ENCODE measurements around the gene BAX.
A peak's percentile ranks its signal among the peaks of the same experiment; 100 is the strongest.

BAX gene

DNA sequence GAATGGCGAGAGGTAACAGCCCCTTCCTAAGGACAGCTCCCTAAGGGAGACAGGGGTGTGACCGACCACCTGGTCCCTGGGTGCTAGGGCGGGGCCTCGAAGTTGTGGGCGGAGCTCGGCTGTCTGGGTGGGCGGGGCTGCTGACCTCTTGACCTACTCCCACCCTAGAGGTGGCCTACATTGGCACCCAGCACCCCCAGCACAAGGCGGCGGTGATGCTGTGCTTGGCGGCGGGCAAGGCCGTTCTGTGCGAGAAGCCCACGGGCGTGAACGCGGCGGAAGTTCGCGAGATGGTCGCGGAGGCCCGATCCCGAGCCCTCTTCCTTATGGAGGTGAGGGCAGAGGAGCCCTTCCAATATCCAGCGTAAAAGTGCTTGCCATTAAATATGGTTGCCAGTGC, 18.8 kb upstream of the BAX start:
- no peaks in the 10 kb centered on the region; the same call in 1 of the 2 replicates for H3K9me3 ChIP-seq (ENCODE audit: insufficient read depth, low read depth, low read length)
- H3K4me3 ChIP-seq (ENCODE audit: low read length) = no peak overlapping the region
- peaks cover 39% of the 10 kb centered on the region for H3K27me3 ChIP-seq (ENCODE audit: insufficient read depth, low read length)
- H3K4me1 ChIP-seq (ENCODE audit: insufficient read depth, low read length) = peaks cover 4% of the 10 kb centered on the region; the same call in 1 of the 2 replicates
- no peak overlapping the region for H3K9ac ChIP-seq (ENCODE audit: low read depth, low read length)
- H3K27ac ChIP-seq (ENCODE audit: low read length) = no peak overlapping the region
- no peaks in the 10 kb centered on the region for H3K36me3 ChIP-seq (ENCODE audit: insufficient read depth, low read depth, low read length)

DNA sequence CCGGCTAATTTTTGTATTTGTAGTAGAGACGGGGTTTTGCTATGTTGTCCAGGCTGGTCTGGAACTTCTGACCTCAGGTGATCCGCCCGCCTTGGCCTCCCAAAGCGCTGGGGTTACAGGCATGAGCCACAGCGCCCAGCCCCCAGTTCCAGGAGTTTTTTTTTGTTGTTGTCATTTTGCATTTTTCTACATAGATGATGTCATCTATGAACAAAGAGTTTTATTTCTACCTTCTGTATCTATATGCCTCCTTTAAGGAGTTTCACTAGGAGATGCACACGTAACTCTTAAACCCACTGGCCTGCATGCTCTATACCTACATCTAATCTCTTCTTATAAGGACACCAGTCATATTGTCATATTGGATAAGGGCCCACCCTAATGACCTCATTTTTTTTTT, 16.4 kb upstream of the BAX start:
- Histone ChIP-seq H3K27me3 (ENCODE audit: insufficient read depth, low read length) (peaks cover 17% of the 10 kb centered on the region), H3K27ac (ENCODE audit: low read length) (no peak overlapping the region), H3K9me3 (ENCODE audit: insufficient read depth, low read depth, low read length) (no peaks in the 10 kb centered on the region; the same call in 1 of the 2 replicates), H3K36me3 (ENCODE audit: insufficient read depth, low read depth, low read length) (no peaks in the 10 kb centered on the region), H3K4me3 (ENCODE audit: low read length) (no peak overlapping the region), H3K9ac (ENCODE audit: low read depth, low read length) (no peak overlapping the region), H3K4me1 (ENCODE audit: insufficient read depth, low read length) (no peaks in the 10 kb centered on the region; the same call in 1 of the 2 replicates)

DNA sequence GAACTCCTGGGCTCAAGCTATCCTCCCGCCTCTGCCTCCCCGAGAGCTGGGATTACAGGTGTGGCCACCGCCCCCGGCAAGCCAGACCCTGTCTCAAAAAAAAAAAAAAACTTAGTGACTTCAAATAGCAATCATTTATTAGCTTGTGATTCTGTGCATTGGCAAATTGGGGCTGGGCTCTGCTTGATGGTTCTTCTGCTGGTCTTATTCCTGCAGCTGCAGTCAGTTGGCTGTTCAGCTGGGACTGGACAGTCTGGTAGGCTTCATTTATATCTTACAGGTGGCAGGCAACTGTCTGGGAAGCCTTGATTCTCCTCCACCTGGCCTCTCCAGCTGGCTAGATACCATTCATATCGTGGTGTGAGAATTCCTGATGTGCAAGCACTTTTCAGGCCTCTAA, 13.8 kb upstream of the BAX start:
- Histone ChIP-seq H3K27me3 (ENCODE audit: insufficient read depth, low read length) (no peaks in the 10 kb centered on the region), H3K4me1 (ENCODE audit: insufficient read depth, low read length) (no peaks in the 10 kb centered on the region), H3K9ac (ENCODE audit: low read depth, low read length) (no peak overlapping the region), H3K4me3 (ENCODE audit: low read length) (no peak overlapping the region), H3K36me3 (ENCODE audit: insufficient read depth, low read depth, low read length) (no peaks in the 10 kb centered on the region), H3K27ac (ENCODE audit: low read length) (no peak overlapping the region), H3K9me3 (ENCODE audit: insufficient read depth, low read depth, low read length) (no peaks in the 10 kb centered on the region; the same call in 1 of the 2 replicates)

DNA sequence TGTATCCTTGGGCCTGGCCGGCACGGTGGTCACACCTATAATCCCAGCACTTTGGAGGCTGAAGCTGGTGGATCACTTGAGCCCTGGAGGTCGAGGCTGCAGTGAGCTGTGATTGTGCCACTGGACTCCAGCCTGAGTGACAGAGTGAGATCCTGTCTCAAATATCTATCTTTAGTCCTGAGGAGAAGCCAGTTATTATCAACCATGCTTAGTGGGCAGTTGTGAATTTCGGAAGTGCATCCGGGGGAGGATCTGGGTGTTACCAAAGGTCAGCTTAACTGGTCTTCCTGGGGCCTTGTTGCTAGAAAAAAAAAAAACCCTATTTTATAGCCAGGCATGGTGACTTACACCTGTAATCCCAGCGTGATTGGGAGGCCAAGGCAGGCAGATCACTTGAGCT, 11.6 kb upstream of the BAX start:
- Histone ChIP-seq H3K9ac (ENCODE audit: low read depth, low read length) (no peak overlapping the region), H3K9me3 (ENCODE audit: insufficient read depth, low read depth, low read length) (no peaks in the 10 kb centered on the region; the same call in 1 of the 2 replicates), H3K4me1 (ENCODE audit: insufficient read depth, low read length) (no peaks in the 10 kb centered on the region), H3K27me3 (ENCODE audit: insufficient read depth, low read length) (no peaks in the 10 kb centered on the region), H3K27ac (ENCODE audit: low read length) (no peak overlapping the region), H3K36me3 (ENCODE audit: insufficient read depth, low read depth, low read length) (no peaks in the 10 kb centered on the region), H3K4me3 (ENCODE audit: low read length) (no peak overlapping the region)

DNA sequence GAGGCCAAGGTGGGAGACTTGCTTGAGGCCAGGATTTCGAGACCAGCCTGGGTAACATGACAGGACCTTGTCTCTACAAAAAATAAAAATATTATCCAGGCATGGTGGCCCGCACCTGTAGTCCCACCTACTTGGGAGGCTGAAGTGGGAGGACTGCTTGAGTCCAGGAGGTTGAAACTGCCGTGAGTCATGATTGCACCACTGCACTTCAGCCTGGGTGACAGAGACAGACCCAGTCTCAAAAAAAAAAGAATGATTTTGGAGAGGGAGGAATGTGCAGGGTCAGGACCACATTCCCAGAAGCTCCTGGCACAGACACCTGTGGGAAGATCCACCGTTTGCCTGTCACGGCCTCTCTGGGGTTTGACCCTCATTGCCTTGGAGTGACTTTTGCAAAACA, 9.3 kb upstream of the BAX start:
- Histone ChIP-seq H3K27ac (ENCODE audit: low read length) (no peak overlapping the region), H3K36me3 (ENCODE audit: insufficient read depth, low read depth, low read length) (no peaks in the 10 kb centered on the region), H3K4me3 (ENCODE audit: low read length) (no peak overlapping the region), H3K4me1 (ENCODE audit: insufficient read depth, low read length) (no peaks in the 10 kb centered on the region), H3K27me3 (ENCODE audit: insufficient read depth, low read length) (no peaks in the 10 kb centered on the region), H3K9me3 (ENCODE audit: insufficient read depth, low read depth, low read length) (no peaks in the 10 kb centered on the region; the same call in 1 of the 2 replicates), H3K9ac (ENCODE audit: low read depth, low read length) (no peak overlapping the region)

DNA sequence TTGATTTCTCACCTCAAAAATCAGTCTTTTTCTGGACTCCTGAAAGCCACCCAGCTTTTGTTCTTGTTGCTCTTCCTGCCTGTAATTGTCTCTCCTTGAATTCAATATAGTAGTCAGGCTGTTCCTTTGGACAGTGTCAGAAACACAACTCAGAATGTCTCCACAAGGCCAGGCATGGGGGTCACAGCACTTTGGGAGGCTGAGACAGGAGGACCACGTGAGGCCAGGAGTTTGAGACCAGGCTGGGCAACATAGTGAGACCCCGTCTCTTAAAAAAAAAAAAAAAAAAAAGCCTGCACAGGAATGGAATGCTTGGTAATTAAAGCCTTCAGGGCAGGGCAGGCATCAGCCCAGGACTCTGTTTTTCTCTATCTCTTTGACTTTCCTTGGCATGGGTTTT, 8.9 kb upstream of the BAX start:
- Histone ChIP-seq H3K27ac (ENCODE audit: low read length) (no peak overlapping the region), H3K9ac (ENCODE audit: low read depth, low read length) (no peak overlapping the region), H3K9me3 (ENCODE audit: insufficient read depth, low read depth, low read length) (no peaks in the 10 kb centered on the region; the same call in 1 of the 2 replicates), H3K27me3 (ENCODE audit: insufficient read depth, low read length) (no peaks in the 10 kb centered on the region), H3K4me3 (ENCODE audit: low read length) (no peak overlapping the region), H3K36me3 (ENCODE audit: insufficient read depth, low read depth, low read length) (no peaks in the 10 kb centered on the region), H3K4me1 (ENCODE audit: insufficient read depth, low read length) (no peaks in the 10 kb centered on the region)

DNA sequence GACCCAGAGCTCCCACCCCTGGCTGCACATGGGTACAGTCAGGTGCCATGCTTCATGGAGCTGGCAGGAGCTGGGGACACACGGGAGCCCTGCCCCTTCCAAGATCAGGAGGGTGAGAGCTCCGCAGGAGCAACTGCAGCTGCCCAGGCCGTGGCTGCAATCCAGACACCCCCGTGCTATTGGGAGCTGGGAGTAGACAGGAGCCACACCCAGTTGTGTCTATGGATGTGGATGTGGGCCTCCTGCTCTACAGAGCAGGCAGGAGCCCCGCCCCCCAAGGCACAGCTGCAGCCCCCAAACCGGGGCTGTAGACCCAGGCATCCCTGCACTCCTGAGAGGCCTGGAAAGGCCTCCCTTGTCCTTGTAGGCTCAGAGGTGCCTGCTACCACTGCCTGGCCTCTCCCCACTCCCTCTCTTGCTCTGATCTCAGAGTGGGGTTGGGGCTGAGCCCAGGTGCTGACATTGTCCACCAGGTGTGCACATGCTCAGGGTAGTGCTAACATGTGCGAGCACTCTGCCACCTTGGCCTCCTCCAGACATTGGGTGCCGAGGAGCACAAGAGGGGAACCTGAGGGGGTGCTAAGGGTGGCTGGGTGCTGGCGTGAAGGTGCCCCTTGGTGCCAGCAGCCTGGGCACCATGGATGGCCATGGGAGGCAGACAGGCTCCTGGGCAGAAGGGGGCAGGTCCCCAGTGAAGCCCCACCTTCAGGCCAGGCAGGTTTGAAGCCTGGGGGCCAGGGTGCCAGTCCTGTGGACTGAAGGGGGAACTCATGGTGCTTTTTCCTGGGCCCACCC, 8.0 kb upstream of the BAX start:
- Histone ChIP-seq H3K4me1 (ENCODE audit: insufficient read depth, low read length) (no peaks in the 10 kb centered on the region), H3K9ac (ENCODE audit: low read depth, low read length) (no peak overlapping the region), H3K4me3 (ENCODE audit: low read length) (no peak overlapping the region), H3K27me3 (ENCODE audit: insufficient read depth, low read length) (no peaks in the 10 kb centered on the region), H3K36me3 (ENCODE audit: insufficient read depth, low read depth, low read length) (no peaks in the 10 kb centered on the region), H3K9me3 (ENCODE audit: insufficient read depth, low read depth, low read length) (no peaks in the 10 kb centered on the region), H3K27ac (ENCODE audit: low read length) (no peak overlapping the region)

DNA sequence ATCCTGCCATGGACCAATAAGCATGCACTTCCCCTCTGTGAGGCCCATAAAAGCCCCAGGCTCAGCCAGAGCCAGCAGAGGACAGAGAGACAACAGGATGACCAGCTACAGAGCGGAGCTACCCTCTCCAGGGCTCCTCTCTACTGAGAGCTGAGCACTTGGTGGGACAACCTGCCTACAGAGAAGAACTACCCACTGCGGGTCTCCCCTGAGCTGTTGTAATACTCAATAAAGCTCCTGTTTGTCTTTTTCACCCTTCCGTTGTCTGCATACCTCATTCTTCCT, 7.5 kb upstream of the BAX start:
- no peak overlapping the region for H3K9ac ChIP-seq (ENCODE audit: low read depth, low read length)
- no peaks in the 10 kb centered on the region for H3K9me3 ChIP-seq (ENCODE audit: insufficient read depth, low read depth, low read length)
- H3K4me3 ChIP-seq (ENCODE audit: low read length) = no peak overlapping the region
- no peak overlapping the region for H3K27ac ChIP-seq (ENCODE audit: low read length)
- H3K27me3 ChIP-seq (ENCODE audit: insufficient read depth, low read length) = no peaks in the 10 kb centered on the region
- H3K36me3 ChIP-seq (ENCODE audit: insufficient read depth, low read depth, low read length) = no peaks in the 10 kb centered on the region
- H3K4me1 ChIP-seq (ENCODE audit: insufficient read depth, low read length) = no peaks in the 10 kb centered on the region

DNA sequence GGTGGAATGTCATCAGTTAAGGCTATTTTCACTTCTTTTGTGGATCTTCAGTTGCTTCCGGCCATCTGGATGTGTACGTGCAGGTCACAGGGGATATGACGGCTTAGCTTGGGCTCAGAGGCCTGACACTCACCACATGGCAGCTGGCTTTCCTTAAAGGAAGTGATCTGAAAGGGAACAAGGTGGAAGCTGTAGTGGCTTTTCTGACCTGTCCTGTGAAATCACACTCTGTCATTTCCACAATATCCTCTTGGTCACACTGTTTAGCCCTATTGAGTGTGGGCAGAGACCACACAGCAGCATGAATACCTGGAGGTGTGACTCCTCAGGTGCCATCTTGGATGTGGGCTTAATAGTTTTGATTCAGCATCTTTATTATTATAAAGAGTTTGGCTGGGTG, 4.5 kb upstream of the BAX start:
- H3K4me1 ChIP-seq (ENCODE audit: insufficient read depth, low read length) = no peaks in the 10 kb centered on the region
- H3K36me3 ChIP-seq (ENCODE audit: insufficient read depth, low read depth, low read length) = no peaks in the 10 kb centered on the region
- H3K4me3 ChIP-seq (ENCODE audit: low read length) = no peak overlapping the region
- no peaks in the 10 kb centered on the region for H3K9me3 ChIP-seq (ENCODE audit: insufficient read depth, low read depth, low read length)
- no peak overlapping the region for H3K9ac ChIP-seq (ENCODE audit: low read depth, low read length)
- H3K27ac ChIP-seq (ENCODE audit: low read length) = no peak overlapping the region
- no peaks in the 10 kb centered on the region for H3K27me3 ChIP-seq (ENCODE audit: insufficient read depth, low read length)

DNA sequence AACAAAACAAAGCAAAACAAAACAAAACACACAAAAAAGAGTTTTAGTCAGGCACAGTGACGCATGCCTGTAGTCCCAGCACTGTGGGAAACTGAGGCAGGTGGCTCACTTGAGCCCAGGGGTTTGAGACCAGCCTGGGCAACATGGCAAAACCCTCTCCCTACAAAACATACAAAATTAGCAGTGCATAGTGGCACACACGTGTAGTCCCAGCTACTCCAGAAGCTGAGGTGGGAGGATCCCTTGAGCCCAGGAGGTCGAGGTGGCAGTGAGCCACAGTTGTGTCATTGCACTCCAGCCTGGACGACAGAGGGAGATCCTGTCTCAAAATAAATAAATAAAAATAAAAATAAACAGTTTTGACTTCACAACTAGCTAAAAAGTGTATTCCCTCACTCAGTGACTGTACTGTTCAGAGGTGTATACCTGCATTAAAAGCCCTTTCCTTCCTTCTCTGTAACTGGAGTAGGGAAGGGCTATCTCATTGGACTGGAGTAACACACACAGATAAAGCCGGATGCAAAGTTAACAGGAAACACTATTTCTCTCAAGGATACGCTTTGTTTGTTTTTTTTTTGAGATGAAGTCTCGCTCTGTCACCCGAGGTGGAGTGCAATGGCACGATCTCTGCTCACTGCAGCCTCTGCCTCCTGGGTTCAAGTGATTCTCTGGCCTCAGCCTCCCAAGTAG, 3.7 kb upstream of the BAX start:
- Histone ChIP-seq H3K27me3 (ENCODE audit: insufficient read depth, low read length) (no peaks in the 10 kb centered on the region), H3K4me3 (ENCODE audit: low read length) (no peak overlapping the region), H3K9me3 (ENCODE audit: insufficient read depth, low read depth, low read length) (no peaks in the 10 kb centered on the region), H3K9ac (ENCODE audit: low read depth, low read length) (no peak overlapping the region), H3K4me1 (ENCODE audit: insufficient read depth, low read length) (peaks cover 7% of the 10 kb centered on the region; the same call in 1 of the 2 replicates), H3K36me3 (ENCODE audit: insufficient read depth, low read depth, low read length) (peaks cover 5% of the 10 kb centered on the region; the same call in 1 of the 2 replicates), H3K27ac (ENCODE audit: low read length) (no peak overlapping the region)

DNA sequence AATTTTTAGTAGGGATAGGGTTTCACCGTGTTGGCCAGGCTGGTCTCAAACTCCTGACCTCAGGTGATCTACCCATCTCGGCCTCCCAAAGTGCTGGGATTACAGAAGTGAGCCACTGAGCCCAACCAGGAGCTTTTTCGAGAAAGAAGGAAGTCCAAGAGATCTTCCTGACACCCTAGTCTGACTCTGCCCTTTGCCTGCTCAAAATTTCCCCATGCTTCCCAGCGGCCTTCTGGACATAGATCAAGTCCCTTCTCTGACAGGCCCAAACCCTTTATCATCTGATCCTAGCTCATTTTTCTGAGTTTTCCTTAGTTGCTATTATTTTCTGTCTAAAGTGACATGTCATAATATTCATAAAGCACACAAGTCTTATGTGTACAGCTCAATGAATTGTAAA, 1.5 kb upstream of the BAX start:
- peaks cover 7% of the 10 kb centered on the region; the same call in 1 of the 2 replicates for H3K4me1 ChIP-seq (ENCODE audit: insufficient read depth, low read length)
- H3K27me3 ChIP-seq (ENCODE audit: insufficient read depth, low read length) = no peaks in the 10 kb centered on the region
- no peak overlapping the region for H3K9ac ChIP-seq (ENCODE audit: low read depth, low read length)
- H3K9me3 ChIP-seq (ENCODE audit: insufficient read depth, low read depth, low read length) = no peaks in the 10 kb centered on the region
- no peak overlapping the region for H3K27ac ChIP-seq (ENCODE audit: low read length)
- no peak overlapping the region for H3K4me3 ChIP-seq (ENCODE audit: low read length)
- peaks cover 23% of the 10 kb centered on the region for H3K36me3 ChIP-seq (ENCODE audit: insufficient read depth, low read depth, low read length)

DNA sequence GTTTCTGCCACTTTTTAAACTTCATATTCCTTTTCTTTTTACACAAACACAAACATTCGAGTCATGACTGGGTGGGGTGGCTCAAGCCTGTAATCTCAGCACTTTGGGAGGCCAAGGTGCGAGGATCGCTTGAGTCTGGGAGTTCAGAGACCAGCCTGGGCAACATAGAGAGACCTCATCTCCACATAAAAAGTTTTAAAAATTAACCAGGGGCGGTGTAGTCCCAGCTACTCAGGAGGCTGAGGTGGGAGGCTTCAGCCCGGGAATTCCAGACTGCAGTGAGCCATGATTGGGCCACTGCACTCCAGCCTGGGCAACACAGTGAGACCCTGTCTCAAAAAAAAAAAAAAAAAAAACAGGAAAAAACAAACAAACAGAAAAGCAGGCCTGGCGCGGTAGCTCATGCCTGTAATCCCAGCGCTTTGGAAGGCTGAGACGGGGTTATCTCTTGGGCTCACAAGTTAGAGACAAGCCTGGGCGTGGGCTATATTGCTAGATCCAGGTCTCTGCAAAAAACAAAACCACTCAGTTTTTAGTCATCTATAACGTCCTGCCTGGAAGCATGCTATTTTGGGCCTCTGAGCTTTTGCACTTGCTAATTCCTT, 583 bp upstream of the BAX start:
- no peaks in the 10 kb centered on the region for H3K27me3 ChIP-seq (ENCODE audit: insufficient read depth, low read length)
- H3K36me3 ChIP-seq (ENCODE audit: insufficient read depth, low read depth, low read length) = peaks cover 31% of the 10 kb centered on the region
- H3K9ac ChIP-seq (ENCODE audit: low read depth, low read length) = peak overlapping the region; percentile 77
- peak overlapping the region; percentile 81 for H3K4me3 ChIP-seq (ENCODE audit: low read length)
- H3K27ac ChIP-seq (ENCODE audit: low read length) = peak overlapping the region; percentile 73
- H3K9me3 ChIP-seq (ENCODE audit: insufficient read depth, low read depth, low read length) = no peaks in the 10 kb centered on the region
- H3K4me1 ChIP-seq (ENCODE audit: insufficient read depth, low read length) = peaks cover 7% of the 10 kb centered on the region; the same call in 1 of the 2 replicates
